ENCODE data around the gene SORL1-AS1.

Gene SORL1-AS1

DNA sequence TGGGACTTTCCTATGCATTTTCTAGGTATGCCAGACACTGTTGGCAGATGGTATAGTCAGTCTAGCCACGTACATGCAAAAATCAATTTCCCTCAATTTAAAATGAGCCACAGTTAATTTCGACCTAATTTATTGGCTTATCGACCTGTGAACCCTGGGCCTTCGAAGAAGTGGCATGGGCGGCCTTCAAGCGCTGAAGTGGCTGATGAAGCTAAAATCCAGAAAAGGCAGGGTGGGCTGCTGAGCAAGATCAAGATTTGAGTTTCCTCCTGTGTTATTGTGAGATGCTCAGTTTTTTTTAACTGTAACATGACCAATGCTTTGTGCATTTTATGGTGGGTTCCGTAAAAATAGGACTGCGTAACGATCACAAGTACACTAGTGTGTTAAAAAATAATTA lies 5.8 kb upstream of the SORL1-AS1 start:
- DNase-seq (ENCODE audit: low read depth) = no peak
- in situ Hi-C loops (cut with HindIII; ENCODE audit: low pct_unique_long_range_greater_than_20kb, low sequenced_read_pairs) = no loop called here

DNA sequence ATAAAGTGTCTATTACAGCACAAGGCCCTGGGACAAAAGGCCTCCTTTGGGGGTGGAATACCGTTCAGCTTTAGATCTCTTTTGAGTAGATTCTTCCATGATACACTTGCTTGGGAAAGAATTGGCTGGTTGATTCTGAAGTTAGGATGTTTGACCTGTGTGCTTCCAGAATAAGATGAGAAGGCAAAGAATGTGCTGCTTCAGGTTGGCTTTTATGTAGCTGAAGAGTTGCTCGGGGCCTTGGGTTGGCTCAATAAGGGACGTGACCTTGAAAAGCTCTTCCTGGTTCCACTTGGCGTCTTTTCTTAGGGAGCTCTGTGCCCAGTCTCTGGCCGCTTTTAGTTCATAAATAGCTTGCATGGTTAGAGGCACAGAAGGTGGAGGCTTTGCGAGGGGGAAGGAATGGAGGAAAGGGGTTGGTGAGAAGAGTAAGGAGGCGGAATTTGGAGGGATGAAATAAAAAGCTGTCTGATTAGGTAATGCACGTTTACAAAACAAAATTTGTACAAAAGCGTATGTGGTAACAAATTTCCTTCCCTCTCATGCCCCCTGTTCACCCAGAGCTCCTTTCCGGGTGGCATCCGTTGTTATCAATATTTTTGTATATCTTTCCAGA lies 4.2 kb upstream of the SORL1-AS1 start:
- in situ Hi-C loops (cut with HindIII; ENCODE audit: low pct_unique_long_range_greater_than_20kb, low sequenced_read_pairs) = no loop called here
- no peak for DNase-seq (ENCODE audit: low read depth)

DNA sequence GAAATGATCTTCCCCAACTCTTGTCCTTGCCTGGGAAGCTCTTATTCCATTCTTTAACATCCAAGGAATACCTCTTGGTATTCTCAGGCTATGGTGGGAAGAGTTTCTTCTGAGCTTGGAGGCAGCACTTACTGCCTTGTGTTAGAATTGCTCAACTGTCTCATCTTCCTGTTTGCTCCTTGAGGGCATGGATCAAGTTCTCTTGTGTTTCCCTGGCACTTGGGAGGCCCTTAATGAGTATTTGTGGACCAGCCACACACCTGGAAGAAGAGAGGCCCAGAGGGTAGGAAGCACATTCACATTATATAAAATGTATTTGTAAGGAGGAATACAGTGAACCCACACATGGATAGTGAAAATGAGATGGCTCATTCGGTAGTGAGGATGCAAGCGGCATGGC lies 3.4 kb upstream of the SORL1-AS1 start:
- no peak for DNase-seq (ENCODE audit: low read depth)
- in situ Hi-C loops (cut with HindIII; ENCODE audit: low pct_unique_long_range_greater_than_20kb, low sequenced_read_pairs) = no loop called here

DNA sequence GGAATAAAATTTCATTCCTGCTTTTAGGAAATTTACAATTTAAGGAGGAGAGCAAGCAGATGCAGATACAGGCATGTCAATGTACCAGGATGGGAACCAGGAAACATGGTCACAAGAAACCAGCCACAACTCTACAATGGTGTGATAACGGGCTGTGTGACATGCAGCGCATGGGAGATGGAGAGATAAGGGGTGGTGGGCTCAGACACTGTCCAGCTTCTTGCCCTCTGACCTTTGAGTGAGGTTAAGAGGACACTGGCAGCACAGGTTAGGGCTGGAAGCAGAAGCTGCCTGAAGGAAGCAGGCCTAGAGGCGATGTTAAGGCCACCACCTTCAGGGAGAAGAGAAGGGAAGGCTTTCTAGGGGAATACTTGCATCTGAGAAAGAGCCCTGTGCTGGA lies 2.3 kb upstream of the SORL1-AS1 start:
- in situ Hi-C loops (cut with HindIII; ENCODE audit: low pct_unique_long_range_greater_than_20kb, low sequenced_read_pairs) = no loop called here
- DNase-seq (ENCODE audit: low read depth) = no peak

DNA sequence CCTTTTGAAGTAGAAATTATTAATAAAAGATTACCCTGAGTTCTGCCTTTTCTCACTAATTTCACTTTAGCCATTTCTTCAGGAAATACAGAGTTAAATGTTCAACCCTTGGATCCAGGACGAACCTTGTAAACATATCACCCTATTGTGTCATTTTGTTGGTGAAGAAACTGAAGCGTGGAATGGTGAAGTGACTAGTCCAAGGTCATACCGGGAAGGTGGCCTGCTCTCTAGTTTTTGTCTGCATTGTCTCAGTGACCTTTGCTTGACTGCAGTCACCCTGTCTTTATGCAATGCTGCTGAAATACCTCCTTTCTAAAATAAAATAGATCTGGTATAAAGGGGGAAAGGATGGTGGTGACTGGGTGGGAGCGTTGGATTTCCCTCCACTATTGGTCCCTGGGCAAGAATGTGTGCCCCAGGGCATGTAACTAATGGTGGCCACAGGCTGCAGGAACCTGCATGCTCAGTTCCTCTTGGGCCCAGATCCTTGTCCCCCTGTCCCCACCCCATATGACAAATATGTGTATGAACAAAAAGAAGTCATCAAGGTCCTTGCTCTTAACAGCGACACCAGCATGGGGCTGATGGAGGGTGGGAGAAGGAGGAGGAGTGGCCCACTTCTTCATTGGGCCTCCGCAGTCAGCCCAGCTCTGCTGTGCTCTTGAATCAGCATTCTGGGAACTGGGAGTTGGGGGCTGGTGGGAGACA lies 977 bp upstream of the SORL1-AS1 start:
- in situ Hi-C loops (cut with HindIII; ENCODE audit: low pct_unique_long_range_greater_than_20kb, low sequenced_read_pairs) = no loop called here
- no peak for DNase-seq (ENCODE audit: low read depth)

DNA sequence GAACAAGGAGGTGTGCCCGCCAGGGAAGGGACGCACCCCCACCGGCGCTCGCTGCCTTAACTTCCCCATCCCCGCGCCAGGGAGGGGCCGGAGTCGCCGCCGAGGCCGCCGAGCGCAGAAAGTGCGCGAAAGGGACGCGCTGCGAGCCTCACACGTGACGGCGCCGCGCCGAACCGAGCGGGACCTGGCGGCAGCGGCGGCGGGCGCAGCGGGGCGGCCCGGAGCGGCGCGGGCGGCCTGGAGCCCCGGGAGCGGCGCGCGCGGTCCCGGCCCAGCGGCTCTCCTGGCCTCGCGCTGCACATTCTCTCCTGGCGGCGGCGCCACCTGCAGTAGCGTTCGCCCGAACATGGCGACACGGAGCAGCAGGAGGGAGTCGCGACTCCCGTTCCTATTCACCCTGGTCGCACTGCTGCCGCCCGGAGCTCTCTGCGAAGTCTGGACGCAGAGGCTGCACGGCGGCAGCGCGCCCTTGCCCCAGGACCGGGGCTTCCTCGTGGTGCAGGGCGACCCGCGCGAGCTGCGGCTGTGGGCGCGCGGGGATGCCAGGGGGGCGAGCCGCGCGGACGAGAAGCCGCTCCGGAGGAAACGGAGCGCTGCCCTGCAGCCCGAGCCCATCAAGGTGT lies 670 bp downstream of the SORL1-AS1 start, which contains the start of gene SORL1:
Gene SORL1 (plus strand): TSS at position 329 of the 623 bp plus-strand sequence. CDS start 18 bp downstream, at position 347.
- in situ Hi-C loops (cut with HindIII; ENCODE audit: low pct_unique_long_range_greater_than_20kb, low sequenced_read_pairs) = no loop called here
- DNase-seq (ENCODE audit: low read depth) = peak; percentile 58

DNA sequence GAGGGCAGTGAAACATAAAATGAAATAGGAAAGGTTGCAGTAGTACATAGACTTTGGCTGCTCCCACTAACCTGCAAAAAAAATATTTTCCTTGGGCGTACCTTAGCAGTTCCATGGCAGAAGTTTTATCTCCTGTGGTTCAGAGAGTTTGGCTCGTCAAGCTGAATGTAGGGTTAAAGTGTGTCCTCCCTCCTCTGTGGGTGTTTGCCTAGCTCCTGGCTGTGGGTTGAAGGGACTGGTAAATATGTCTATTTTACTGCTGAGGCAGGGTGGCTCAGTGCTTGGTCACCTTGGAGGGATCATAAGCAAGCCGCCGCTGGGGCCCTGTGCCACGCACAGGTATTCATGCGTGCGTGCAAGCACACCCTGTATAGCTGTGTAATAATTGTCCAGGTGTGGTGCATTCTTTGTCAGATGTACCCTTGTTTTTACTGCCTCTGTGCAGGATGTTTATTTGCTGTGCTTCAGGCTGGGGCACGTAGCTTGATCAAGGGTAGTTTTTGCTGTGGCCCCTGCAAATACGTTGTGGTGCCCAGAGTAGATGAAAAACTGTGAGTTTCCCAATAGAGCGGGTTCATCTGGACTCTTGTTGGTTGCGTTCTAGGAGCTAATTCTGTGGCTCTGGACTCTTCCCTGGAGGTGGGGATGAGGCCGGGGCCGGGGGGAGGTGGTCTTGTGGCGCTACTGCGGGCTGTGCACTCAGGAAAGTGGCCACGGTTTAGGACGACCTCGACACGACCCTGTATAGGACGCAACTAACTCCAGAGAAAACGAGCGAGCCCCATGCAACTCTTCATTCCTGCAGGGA lies 1.4 kb downstream of the SORL1-AS1 start:
- in situ Hi-C loops (cut with HindIII; ENCODE audit: low pct_unique_long_range_greater_than_20kb, low sequenced_read_pairs) = no loop called here

DNA sequence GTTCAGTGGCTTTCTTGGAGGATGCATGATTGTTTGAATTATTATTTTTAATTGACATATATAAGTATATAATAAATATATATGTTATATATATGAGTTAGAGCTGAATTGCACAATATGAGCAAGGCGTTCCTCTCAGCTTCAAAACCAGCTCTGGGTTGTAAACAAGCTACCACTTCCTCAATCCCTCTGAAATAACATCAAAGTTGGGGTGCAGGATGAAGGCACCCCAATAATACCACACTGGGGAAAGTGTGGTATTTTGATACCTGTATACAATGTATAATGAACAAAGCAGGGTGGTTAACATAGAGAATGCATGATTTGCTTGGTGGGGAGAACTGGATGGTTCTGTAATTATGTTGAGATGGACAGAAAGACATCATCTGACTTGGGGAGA lies 2.4 kb downstream of the SORL1-AS1 start:
- no peak for DNase-seq (ENCODE audit: low read depth)
- in situ Hi-C loops (cut with HindIII; ENCODE audit: low pct_unique_long_range_greater_than_20kb, low sequenced_read_pairs) = no loop called here

More for the DNA sequence above, 1.4 kb downstream of the SORL1-AS1 start:
- DNase-seq (ENCODE audit: low read depth) = peak; percentile 14

DNA sequence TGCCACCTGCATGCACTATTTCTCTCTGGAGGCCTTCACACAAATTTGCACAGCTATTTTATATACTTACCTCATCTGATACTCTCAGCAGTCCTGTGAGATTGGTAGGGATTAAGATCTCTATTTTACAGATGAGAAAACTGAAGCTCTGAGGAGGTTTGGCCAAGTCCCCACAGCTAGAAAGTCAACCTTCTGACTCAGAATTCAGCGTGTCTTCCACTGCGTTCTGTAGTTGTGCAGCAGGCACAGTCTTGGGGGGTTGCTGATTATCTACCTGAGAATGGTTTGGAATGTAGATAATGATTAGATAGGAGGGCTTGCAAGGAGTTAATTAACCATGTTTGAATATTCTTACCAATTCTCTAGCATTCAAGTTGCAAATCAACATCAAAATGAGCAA lies 3.1 kb downstream of the SORL1-AS1 start:
- no peak for DNase-seq (ENCODE audit: low read depth)
- in situ Hi-C loops (cut with HindIII; ENCODE audit: low pct_unique_long_range_greater_than_20kb, low sequenced_read_pairs) = no loop called here

DNA sequence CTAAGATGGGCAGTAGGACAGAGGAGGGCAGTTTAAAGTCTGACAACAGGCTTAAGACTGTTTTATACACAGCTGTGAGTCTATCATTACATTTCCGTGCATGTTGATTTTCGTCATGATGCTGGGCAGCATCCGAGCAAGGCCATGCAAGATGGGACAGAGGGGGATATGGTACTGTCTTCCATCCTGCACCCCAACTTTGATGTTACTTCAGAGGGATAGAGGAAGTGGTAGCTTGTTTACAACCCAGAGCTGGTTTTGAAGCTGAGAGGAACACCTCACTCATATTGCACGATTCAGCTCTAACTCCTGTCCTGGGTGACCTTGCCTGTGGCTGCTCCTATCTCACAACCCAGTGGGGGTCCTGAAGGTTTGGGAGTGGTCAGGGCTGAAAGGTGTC lies 3.6 kb downstream of the SORL1-AS1 start:
- no peak for DNase-seq (ENCODE audit: low read depth)
- in situ Hi-C loops (cut with HindIII; ENCODE audit: low pct_unique_long_range_greater_than_20kb, low sequenced_read_pairs) = no loop called here

DNA sequence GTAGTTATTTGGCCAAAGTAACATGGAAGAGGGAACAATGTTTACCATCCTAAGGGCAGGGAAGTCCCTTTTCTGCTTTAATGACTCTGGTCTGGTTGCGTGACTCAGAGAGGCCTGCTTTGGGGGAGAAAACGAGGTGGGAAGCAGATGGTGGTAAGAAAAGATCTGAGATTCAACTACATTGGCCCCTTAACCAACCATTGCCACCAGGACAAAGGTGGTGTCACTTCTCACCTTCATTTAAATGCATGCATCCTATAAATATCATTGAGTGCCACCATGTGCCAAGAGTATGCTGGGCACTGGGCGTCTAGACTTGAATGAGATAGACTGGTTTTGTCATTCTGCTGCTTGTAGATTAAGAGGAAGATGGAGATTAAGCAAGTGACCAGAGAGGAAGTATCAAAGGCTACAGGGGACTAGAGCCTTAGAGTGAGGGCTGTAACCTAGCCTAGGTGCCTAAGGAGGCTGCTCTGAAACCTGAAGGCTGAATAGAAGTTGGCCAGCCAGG lies 4.3 kb downstream of the SORL1-AS1 start:
- in situ Hi-C loops (cut with HindIII; ENCODE audit: low pct_unique_long_range_greater_than_20kb, low sequenced_read_pairs) = no loop called here
- DNase-seq (ENCODE audit: low read depth) = peak; percentile 45

DNA sequence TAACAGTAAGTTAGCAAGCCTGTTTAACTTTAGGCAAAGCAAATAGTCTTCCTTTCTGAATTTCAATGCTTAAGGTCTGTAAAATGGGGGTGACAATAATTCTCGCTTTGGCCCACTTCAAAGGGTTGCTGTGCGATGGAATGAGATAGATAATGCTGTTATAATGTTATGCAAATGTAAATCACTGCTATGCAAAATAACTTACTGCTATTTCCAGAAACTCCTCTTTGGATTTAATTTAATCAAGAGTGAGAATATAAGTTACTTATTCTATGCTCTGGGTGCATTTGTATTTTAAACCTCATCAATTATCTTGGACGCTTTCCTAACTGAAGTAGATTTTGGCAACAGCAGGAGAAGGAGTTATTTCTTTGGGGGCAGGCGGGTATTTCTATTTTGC lies 4.8 kb downstream of the SORL1-AS1 start:
- in situ Hi-C loops (cut with HindIII; ENCODE audit: low pct_unique_long_range_greater_than_20kb, low sequenced_read_pairs) = no loop called here
- DNase-seq (ENCODE audit: low read depth) = no peak

DNA sequence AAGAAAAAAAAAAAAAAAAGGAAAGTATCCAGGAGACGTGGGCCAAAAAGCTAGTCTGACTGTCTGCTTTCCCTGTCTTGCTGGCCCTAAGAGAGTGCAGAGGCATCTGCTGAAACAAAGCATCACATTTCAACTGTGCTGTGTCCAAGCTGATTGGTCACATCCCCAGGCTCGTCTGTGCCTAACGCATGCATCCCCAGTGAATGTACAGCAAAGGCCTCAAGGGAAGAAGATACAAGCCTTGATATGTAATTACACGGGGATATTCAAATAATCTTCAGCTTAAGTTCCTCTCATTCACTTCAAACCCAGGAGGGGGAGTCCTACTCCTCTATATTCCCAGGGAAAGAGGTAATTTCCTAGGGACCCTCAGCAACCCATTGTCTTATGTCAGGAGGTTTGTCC lies 6.0 kb downstream of the SORL1-AS1 start:
- in situ Hi-C loops (cut with HindIII; ENCODE audit: low pct_unique_long_range_greater_than_20kb, low sequenced_read_pairs) = no loop called here
- no peak for DNase-seq (ENCODE audit: low read depth)

DNA sequence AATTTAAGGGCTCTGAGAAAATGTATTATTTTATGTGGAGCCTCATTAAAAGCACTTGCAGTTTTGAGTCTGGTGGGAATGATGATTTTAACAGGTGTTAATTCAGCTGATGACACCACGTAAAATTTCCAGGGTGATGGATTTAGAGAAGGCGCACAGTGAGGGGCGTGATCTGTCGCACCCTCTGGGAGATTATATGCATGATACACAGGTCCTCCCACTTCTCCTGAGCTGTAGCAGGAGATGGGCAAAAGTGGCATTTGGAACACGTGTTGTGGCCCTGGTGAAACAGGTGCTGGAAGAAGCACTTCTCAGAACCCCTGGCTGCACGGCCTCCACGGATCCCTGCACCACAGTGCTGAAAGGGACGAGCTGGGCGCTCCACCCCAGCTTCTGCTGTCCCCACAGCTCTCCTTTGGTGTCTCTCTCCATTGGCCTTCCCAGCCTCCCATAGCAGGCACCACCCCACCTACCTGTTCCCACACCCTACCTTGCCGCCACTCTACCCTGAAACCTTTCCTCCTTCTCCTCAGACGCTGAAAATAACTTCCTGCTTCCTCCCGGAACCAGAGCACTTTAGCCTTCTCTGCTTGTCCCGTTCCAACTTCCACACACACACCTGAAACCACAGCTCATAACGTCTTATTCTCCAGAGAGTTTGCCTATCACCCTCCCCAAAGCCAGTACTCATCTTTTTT lies 7.5 kb downstream of the SORL1-AS1 start:
- in situ Hi-C loops (cut with HindIII; ENCODE audit: low pct_unique_long_range_greater_than_20kb, low sequenced_read_pairs) = no loop called here
- no peak for DNase-seq (ENCODE audit: low read depth)

DNA sequence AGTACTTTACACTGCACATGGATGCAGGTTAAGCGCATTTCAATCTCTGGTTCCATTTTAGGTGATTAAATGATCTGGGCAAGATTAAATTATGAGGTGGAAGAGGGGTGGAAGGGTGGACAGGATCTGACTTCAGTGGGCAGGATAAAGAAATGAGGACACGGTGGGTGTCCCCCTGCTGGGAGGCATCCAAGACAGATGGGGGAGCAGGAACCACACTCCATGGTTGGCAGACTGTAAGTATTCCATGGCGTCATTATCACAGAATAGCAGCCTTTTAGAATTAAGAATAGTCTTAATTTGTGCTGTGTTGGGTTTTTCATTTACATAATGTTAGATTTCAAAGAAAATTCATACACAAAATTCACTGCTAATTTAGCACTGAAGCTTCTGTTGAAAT lies 8.2 kb downstream of the SORL1-AS1 start:
- in situ Hi-C loops (cut with HindIII; ENCODE audit: low pct_unique_long_range_greater_than_20kb, low sequenced_read_pairs) = no loop called here
- no peak for DNase-seq (ENCODE audit: low read depth)

DNA sequence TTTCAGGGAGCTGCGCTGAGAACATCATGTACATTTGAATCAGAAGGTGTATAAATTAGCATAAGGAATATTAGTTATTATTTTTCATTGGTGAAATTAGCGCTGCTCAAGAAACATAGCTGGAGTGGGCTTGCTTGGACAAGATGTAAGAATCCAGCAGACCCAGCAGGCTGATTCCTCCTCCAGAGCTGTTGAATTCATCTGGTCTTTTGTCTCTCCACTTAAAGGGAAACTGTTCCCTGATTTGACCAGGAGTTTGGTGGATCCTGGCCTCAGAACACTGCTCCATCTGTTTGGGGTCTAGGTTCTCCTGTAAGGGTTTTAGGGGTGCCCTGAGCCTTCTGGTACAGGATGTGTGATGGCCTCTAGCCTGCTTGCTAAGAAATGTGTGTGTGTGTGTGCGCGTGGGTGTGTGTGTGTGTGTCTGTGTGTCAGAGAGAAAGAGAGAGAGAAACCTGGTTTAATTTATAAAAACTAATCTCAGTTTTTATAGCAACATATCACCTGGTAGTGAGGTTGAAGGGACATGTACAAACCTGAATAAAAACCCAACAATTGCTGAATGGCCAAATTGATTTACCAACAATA lies 9.0 kb downstream of the SORL1-AS1 start:
- no peak for DNase-seq (ENCODE audit: low read depth)
- in situ Hi-C loops (cut with HindIII; ENCODE audit: low pct_unique_long_range_greater_than_20kb, low sequenced_read_pairs) = no loop called here

DNA sequence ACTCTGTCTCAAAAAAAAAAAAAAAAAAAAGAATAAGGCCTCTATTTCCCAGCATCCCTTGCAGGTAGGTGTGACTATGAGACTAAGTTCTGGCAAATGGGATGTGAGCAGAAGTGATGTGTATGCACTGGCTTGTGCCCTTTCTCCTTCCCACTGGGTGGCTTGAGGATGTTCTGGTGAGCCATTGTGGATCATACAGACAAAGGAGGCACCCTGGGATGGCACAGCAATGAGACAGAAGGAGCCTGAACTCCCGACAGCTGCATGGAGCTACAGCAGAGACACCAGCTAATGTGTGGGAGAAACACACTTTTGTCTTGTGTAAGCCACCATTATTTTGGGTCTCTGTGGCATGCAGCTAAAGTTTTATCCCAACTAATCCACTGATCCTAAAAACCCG lies 11.2 kb downstream of the SORL1-AS1 start:
- DNase-seq (ENCODE audit: low read depth) = no peak

DNA sequence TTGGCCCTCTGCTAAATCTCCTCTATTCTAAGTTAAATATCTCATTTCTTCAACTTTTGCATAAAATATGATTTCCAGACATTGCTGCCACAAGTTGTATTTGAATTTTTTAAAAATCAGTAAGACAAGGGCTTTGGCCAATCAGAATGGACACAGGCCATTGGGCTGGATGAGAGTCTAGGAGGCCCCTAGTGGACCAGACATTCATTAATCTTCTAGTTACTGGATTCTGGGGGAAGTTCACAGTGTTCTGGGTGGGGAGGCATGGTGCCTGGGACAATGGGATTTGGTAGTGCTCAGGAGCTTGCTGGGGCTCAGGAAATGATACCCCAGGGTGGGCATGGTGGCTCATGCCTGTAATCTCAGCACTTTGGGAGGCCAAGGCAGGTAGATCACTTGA lies 13.0 kb downstream of the SORL1-AS1 start:
- DNase-seq (ENCODE audit: low read depth) = no peak
- in situ Hi-C loops (cut with HindIII; ENCODE audit: low pct_unique_long_range_greater_than_20kb, low sequenced_read_pairs) = no loop called here

More for the DNA sequence above, 11.2 kb downstream of the SORL1-AS1 start:
- in situ Hi-C loops (cut with HindIII; ENCODE audit: low pct_unique_long_range_greater_than_20kb, low sequenced_read_pairs) = no loop called here
